Body of pancreas (tissue), 4 donors: ENCODE measurements around the gene FAM107B. TPM values are rescaled to one million over a fixed set of nuclear protein-coding genes. Genes with fewer than 3 reads are reported as not detected.

Experiments used
- ATAC-seq: fragments of 150-250 bp; one replicate; pipeline ENCODE4 v1.9.1; 2016
- DNase-seq, 4 donors: peaks; one replicate each; pipeline ENCODE4 v3.0.0-alpha.2; 2019
- H3K27ac ChIP-seq, 4 donors: fragments of 200-600 bp; sonication (generic); 1 replicate in 3 of 4; 2 replicates in 1 of 4; pipeline versions ENCODE4 v1.5.1 to v1.6.1; 2016 to 2019; ENCODE audit warnings: mild to moderate bottlenecking in 1 of 4, mixed read lengths in 1 of 4, moderate library complexity in 1 of 4
- H3K27me3 ChIP-seq, 2 donors: fragments of 200-600 bp; sonication (generic); one replicate each; pipeline ENCODE4 v1.6.0; 2016; ENCODE audit warnings: mild to moderate bottlenecking in 1 of 2
- H3K36me3 ChIP-seq, 2 donors: fragments of 200-600 bp; sonication (generic); replicated peaks in 1 of 2; 2 replicates each; pipeline ENCODE4 v1.5.1; 2016; ENCODE audit warnings: low read depth in 2 of 2; ENCODE audit not compliant: insufficient read depth in 1 of 2
- H3K4me1 ChIP-seq: fragments of 200-600 bp; sonication (generic); one replicate; pipeline ENCODE4 v1.6.0; 2016
- H3K4me3 ChIP-seq, 2 donors: fragments of 200-600 bp; sonication (generic); 1 replicate in 1 of 2; 2 replicates in 1 of 2; pipeline ENCODE4 v1.5.1; 2016 to 2019
- H3K9me3 ChIP-seq, 3 donors: fragments of 200-600 bp; sonication (generic); 1 replicate in 2 of 3; 2 replicates in 1 of 3; pipeline ENCODE4 v1.5.1; 2016
- POLR2A ChIP-seq, 3 donors: fragments of 450-650 bp; IDR thresholded peaks; one replicate each; pipeline ENCODE4 v1.6.1; 2016; ENCODE audit warnings: antibody characterized with exemption in 3 of 3, mild to moderate bottlenecking in 2 of 3
- WGBS, 2 donors: methylation state at CpG; one replicate each; pipeline ENCODE4 v1.1.5; 2017; 5-methylcytosine and 5-hydroxymethylcytosine counted together
- intact Hi-C: fragments of 100-400 bp; cut with DNase I; formaldehyde crosslinking; loops from one replicate; pipeline ENCODE4 v1.15.1; 2023
- total RNA-seq, 2 donors: library from RNA; depleted of rRNA; stranded (reverse); fragments of >200 nt; gene quantifications; one replicate each; pipeline ENCODE4 v1.1.0, GENCODE V29; 2016
- TF ChIP-seq, protein P1 (sequence below), 7 experiments: fragments of 450-650 bp in 4 of 7; fragments of 200-600 bp in 3 of 7; sonication (generic) in 3 of 7; IDR thresholded peaks; one replicate each; pipeline ENCODE4 v1.5.1; 2016 to 2019; ENCODE audit warnings: antibody characterized with exemption in 7 of 7

Gene FAM107B
- total RNA-seq, 2 donors from 2014 or later, result 19.4 to 45.9 TPM

- H3K4me3 ChIP-seq, result no peak overlapping the region
- ATAC-seq (no peak), DNase-seq (no peak)
- H3K36me3 ChIP-seq, result no peaks in the 10 kb centered on the region
- H3K27ac ChIP-seq, result no peak overlapping the region
- intact Hi-C loops, result no loop called here
- TF ChIP-seq, protein P1, sequence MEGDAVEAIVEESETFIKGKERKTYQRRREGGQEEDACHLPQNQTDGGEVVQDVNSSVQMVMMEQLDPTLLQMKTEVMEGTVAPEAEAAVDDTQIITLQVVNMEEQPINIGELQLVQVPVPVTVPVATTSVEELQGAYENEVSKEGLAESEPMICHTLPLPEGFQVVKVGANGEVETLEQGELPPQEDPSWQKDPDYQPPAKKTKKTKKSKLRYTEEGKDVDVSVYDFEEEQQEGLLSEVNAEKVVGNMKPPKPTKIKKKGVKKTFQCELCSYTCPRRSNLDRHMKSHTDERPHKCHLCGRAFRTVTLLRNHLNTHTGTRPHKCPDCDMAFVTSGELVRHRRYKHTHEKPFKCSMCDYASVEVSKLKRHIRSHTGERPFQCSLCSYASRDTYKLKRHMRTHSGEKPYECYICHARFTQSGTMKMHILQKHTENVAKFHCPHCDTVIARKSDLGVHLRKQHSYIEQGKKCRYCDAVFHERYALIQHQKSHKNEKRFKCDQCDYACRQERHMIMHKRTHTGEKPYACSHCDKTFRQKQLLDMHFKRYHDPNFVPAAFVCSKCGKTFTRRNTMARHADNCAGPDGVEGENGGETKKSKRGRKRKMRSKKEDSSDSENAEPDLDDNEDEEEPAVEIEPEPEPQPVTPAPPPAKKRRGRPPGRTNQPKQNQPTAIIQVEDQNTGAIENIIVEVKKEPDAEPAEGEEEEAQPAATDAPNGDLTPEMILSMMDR (IDR thresholded peaks at IDR 0.05), result no peak
- TF ChIP-seq POLR2A (IDR thresholded peaks at IDR 0.05), result no peak
- no peaks in the 10 kb centered on the region for H3K27me3 ChIP-seq
- H3K9me3 ChIP-seq, result no peaks in the 10 kb centered on the region
- 61 to 76% methylated on average over 7 of the region's 7 CpGs for WGBS, 2 donors
- no peaks in the 10 kb centered on the region for H3K4me1 ChIP-seq
Measured at GRCh38 chr10:14625192-14625631, 149.5 kb downstream of the FAM107B start.

DNA sequence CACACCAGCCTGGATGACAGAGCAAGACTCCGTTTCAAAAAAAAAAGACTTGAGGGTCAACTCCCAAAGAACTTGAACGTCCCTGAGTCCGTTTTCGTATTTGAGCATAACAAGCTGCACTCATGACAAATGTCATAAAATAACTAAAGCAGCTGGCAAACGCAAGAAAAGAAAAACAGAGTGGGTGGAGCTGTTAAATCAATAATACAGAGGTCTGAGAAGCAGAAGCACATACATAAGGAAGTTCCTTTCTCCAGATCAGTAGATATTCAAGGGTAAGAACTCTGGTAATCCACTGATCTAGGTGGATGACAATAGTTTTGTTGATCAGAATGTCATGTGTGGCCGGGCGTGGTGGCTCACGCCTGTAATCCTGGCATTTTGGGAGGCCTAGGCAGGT lies 150.1 kb downstream of the FAM107B start:
- H3K27ac ChIP-seq, result no peak overlapping the region
- H3K9me3 ChIP-seq, result no peaks in the 10 kb centered on the region
- no peak for DNase-seq
- no peaks in the 10 kb centered on the region for H3K4me1 ChIP-seq
- H3K27me3 ChIP-seq, result no peaks in the 10 kb centered on the region
- H3K4me3 ChIP-seq, result no peak overlapping the region
- WGBS, 2 donors, result 82% methylated on average over 8 of the region's 8 CpGs
- no peak for TF ChIP-seq POLR2A (IDR thresholded peaks at IDR 0.05)
- TF ChIP-seq, protein P1 (IDR thresholded peaks at IDR 0.05), result no peak
- no peaks in the 10 kb centered on the region for H3K36me3 ChIP-seq
- intact Hi-C loops, result no loop called here
- ATAC-seq, result no peak

DNA sequence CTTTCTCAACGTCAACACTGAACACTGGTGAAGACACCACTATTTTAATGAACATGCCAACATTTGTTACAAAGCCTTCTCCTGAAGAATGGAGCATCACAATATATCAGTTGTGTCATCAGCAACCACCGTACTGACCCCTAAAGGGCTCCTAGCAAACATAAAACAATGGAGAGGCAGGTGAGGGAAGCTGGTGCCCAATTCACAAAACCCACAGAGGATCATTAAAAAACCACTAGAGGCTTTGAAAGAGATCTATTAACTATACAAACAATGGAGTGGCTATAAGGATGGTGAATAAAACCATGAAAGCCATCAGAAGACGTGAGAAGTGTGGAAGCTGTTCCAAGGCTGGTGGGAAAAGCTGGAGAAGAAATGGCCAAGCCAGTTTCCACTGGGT lies 150.8 kb downstream of the FAM107B start:
- intact Hi-C loops, result no loop called here
- DNase-seq (no peak), ATAC-seq (no peak)
- H3K27me3 ChIP-seq, result no peaks in the 10 kb centered on the region
- H3K4me1 ChIP-seq, result no peaks in the 10 kb centered on the region
- TF ChIP-seq, protein P1 (IDR thresholded peaks at IDR 0.05), result no peak
- 87 to 91% methylated on average over 3 of the region's 3 CpGs for WGBS, 2 donors
- H3K9me3 ChIP-seq, result no peaks in the 10 kb centered on the region
- no peak overlapping the region for H3K4me3 ChIP-seq
- H3K27ac ChIP-seq, result no peak overlapping the region
- H3K36me3 ChIP-seq, result no peaks in the 10 kb centered on the region

GRCh38 chr10:14621037-14621436 lies 153.7 kb downstream of the FAM107B start:
- intact Hi-C loops, result no loop called here
- no peak for ATAC-seq
- 69 to 79% methylated on average over 1 of the region's 1 CpG for WGBS, 2 donors

DNA sequence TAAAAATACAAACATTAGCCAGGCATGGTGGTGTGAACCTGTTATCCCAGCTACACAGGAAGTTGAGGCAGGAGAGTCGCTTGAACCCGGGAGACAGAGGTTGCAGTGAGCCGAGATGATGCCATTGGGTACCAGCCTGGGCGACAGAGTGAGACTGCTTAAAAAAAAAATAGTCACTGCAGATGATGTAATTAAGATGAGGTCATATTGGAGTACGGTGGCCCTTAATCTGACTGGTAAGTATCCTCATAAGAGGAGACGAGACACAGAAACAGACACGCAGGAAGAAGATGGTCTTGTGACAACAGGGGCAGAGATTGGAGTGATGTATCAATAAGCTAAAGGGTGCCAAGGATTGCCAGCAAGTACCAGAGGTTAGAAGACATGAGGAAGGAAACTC lies 156.0 kb downstream of the FAM107B start:
- no peaks in the 10 kb centered on the region for H3K9me3 ChIP-seq
- TF ChIP-seq, protein P1 (IDR thresholded peaks at IDR 0.05), result no peak
- no peak for TF ChIP-seq POLR2A (IDR thresholded peaks at IDR 0.05)
- no peaks in the 10 kb centered on the region for H3K36me3 ChIP-seq
- no peak overlapping the region for H3K27ac ChIP-seq
- no peaks in the 10 kb centered on the region for H3K27me3 ChIP-seq
- no peak overlapping the region for H3K4me3 ChIP-seq
- H3K4me1 ChIP-seq, result no peaks in the 10 kb centered on the region
- 63 to 96% methylated on average over 6 to 7 of the region's 7 CpGs for WGBS, 2 donors
- intact Hi-C loops, result loop anchor here (10.0 kb wide), 1 partner anchor 56 kb away; no protein-coding TSS in a partner anchor
- ATAC-seq (no peak), DNase-seq (no peak)

More at GRCh38 chr10:14621037-14621436, 153.7 kb downstream of the FAM107B start:
- no peaks in the 10 kb centered on the region for H3K36me3 ChIP-seq
- no peaks in the 10 kb centered on the region for H3K9me3 ChIP-seq
- no peaks in the 10 kb centered on the region for H3K4me1 ChIP-seq
- no peak overlapping the region for H3K4me3 ChIP-seq
- no peak overlapping the region for H3K27ac ChIP-seq
- H3K27me3 ChIP-seq, result no peaks in the 10 kb centered on the region
- no peak for DNase-seq
- no peak for TF ChIP-seq POLR2A (IDR thresholded peaks at IDR 0.05)
- TF ChIP-seq, protein P1 (IDR thresholded peaks at IDR 0.05), result no peak
